HTERT RPE-1 (cell line): ENCODE data around the gene KCNG2.

Experiments used
- in situ Hi-C: fragments of 300-500 bp; cut with MboI; formaldehyde crosslinking; loops from 4 replicates; pipeline ENCODE4 v1.14.3; 2020; ENCODE audit warnings: low sequenced_read_pairs

Gene KCNG2

DNA sequence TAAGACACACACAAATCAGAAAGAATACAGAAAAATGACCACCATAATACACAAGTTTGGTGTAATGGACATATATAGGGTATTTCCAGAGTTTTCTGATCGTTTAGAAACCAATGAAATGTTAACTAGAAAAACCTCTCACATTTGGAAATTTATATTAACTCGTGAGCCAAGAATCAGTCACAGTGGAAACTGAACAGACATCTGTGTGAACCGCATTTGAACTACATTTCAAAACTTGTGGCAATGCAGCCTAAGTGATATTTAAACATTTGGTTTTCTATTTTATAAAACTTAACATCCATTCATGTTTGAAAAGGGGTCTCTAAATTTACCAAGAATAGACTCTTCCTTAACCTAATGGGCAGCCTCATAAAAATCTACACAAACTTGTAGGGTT is 29.0 kb upstream of the KCNG2 start:
- in situ Hi-C loops = no loop called here

DNA sequence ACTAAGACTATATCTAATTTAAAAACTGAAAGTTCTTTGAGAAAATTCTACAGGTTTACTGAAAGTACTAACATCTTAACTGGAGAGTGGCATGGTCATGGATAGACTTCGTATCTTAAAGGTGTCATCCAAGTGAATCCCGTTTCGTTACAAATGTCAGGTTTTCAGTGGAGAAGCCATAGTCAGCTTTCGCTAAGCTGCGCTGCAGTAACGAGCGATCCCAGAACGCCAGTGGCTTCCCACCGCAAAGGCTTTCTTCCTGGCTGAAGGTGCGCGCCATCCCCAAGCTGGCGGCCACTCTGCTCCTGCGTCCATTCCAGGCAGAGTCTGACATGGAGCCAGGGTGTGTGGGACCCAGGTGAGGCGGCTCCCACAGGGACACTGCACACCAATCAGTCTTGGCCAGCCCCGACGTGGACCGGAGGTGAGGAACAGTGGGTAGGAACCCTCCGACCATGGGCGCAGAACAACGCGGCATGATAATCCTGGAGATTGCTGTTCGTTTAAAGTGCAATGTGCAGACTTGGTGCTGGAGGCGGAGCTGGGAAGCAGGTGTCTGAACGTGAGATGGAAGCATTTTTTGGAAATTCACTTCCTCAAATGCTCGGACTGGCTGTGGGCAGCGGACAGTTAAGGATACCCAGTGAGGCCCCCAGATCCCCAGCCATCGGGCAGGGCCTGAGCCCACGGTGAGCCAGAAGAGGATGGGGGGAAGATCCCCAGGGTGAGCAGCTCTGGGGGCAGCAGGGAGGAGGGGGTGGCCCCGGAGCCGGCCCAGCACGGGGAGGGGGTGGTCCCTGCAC is 27.8 kb upstream of the KCNG2 start:
- in situ Hi-C loops = no loop called here

DNA sequence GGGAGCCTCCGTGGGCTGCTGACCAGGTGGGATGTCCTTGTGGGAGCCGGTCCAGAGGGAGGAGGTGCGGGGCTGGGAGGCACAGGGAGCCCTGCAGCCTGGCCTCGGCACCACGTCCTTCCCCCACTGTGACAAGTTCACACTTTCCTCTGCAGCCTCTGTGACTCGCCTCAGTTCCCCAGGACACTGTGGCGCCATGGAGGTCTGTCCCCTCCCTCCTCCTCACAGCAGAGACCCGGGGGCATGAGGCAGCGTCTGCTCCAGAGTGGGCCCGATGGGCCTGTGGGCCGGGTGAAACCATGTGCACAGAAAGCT is 27.3 kb upstream of the KCNG2 start:
- in situ Hi-C loops = no loop called here

DNA sequence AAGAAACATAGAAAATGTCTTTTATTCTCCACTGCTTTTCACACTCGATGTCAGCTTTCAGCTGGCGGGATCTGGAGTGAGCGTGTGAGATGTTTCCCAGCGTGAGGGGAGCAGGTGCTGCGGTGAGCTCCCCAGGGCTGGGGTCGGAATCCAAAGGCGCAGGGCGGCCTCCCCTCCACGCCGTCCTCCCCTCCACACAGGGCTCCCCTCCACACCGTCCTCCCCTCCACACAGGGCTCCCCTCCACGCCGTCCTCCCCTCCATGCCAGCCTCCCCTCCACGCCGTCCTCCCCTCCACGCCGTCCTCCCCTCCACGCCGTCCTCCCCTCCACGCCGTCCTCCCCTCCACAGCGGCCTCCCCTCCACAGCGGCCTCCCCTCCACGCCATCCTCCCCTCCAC is 26.9 kb upstream of the KCNG2 start:
- in situ Hi-C loops = no loop called here

DNA sequence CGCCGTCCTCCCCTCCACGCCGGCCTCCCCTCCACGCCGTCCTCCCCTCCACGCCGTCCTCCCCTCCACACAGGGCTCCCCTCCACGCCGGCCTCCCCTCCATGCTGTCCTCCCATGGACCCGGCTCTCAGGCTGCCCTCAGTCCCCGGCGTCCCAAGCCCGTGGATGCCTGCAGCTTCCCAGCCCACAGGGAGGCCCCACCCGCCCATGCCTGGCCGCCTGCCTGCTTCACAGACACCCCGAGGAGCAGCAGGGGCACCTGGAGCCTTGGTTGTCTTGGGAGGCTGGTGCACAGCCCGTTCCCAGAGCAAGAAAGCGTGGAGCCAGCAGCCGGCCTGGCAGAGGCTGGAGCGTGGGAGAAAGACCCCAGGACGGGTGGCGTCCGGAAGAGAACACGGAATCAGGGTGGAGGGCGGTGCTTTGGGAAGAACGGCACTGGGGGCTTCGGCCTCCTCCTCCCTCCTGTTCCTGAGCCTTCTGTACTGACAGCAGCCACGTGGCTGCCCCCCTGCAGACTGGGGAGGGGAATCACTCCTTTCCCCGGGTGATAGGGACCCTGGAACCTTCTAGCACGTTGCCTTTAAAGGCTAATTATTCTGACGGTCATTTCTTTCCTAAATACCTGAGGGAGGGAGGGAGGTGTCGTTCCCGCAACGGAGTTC is 26.2 kb upstream of the KCNG2 start:
- in situ Hi-C loops = no loop called here

DNA sequence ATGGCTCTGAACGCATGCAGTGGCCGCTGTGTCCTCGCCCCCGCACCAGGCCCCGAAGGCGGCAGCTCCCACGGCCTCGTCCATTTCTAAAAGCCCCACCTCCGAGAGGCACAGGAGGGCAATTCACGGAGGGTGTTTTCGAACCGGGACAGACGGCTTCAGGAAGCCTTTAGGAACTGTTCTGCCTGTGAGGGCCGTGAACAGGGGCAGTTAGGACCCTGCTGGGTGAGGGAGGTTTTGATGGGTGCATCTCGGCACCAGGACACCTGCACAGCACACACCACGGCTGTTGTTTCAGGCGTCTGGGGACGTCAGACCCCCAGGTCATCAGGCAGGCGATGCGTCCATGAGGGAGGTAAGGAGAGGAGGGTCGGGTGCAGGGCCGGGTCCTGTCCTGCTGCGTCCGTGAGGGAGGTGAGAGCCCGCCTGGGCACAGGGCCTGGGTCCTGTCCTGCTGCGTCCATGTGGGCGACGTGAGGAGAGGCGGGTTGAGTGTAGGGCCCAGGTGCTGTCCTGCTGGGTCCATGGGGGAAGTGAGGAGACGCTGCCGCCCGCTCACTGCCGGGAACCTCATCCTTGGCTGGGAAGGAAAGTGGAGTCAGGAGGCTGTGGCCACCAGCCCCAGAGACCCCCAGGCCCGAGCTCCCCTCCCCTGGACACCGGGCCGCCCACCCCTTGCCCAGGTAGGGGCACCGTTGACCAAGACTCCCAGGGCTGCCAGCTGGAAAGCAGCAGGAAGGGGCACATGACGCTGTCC is 25.5 kb upstream of the KCNG2 start:
- in situ Hi-C loops = no loop called here

DNA sequence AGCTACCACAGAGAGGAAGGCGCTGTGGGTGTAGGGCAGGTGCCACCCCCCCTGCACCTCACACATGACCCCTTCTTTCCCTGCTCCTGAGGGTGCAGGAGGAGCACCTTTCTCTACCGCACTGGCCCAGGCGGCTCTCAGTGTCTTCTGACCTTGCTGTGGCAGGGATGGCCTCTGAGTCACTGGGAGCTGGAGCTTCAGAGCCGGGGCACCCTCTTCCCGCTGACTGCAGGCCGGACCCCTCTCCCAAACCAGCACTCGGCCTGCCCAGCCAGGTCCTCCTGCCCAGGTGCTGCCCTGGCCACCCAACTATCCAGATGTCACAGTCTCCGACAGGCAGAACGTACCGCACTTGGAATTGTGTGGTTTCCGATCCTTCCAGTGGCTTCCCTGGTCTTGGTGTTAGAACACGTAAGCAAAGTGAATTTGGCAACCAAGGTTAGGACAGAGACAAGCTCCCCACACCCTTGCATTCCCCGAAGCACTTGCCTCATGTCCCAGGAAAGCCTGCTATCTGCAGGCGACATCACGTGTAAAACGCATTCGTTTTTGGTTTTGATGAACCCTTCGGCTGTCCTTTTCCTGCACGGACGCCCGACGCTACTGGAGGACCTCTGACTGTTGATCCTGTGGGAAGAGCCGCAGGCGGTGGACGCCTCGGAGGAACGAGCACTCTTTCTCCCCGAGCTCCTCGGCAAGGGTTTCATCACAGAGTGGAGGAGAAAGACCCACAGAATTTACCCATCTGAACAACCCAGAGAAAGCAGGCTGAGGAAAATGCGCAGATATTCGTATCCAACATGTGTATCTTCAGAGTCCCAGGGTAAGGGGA is 24.7 kb upstream of the KCNG2 start:
- in situ Hi-C loops = no loop called here

DNA sequence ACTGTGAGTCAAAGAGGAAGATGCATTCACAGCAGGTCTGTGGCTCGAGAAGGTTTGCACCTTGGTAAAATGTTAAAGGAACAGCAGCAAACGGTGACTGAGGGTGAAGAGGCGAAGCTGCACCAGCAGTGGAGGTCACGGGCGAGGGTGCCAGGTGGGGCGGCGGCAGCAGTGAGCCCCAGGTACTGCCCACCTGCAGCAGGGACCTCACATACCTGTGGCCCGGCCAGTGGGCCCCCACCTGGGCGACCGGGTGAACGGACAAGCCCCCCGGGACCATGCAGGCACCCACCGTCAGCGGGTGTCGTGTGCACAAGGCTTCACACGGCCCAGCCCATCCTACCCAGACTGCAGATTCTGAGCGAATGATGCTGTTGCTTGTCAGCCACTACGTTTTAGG is 23.6 kb upstream of the KCNG2 start:
- in situ Hi-C loops = no loop called here

DNA sequence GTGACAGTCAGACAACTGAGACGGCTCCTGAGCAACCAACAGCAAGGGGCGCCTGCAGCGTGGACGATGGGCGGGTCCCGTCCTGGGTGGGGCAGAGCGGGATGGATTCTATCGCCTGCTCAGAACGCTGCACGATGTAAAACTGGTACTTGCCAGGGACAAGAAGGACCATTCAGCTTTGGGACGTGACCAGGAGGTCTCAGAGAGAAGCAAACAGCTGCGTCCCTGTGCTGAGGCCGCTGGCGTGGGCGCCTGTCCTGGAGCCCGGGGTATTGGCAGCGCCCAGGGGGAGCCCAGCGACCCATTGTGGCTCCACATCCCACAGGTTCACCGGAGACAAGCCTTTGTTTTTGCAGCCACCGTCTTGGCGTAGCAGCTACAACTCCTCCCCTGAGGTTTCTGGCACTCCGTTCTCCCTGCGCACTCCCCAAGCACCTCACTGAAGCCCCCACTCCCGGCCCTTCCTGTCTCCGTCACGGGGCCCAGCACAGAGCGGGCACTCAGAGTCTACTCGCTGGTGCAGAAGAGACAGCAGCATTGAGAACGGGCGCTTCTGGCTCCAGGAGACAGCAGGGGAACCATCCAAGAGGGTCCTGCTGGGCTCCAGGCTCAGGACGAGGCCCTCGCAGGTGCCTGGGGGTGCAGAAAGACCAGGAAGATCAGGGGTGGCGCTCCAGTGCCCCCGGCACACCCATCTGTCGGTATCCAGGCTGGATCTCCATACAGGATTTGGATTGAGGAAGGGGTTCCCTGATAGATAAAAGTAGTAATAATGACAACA is 22.1 kb upstream of the KCNG2 start:
- in situ Hi-C loops = no loop called here

DNA sequence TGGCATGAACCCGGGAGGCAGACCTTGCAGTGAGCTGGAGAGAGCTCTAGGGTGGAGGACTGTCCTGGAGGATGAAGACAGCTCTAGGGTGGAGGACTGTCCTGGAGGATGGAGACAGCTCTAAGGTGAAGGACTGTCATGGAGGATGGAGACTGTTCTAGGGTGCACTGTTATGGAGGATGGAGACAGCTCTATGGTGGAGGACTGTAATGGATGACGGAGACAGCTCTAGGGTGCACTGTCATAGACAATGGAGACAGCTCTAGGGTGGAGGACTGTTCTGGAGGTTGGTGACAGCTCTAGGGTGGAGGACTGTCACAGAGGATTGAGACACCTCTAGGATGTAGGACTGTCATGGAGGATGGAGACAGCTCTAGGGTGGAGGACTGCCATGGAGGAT is 21.1 kb upstream of the KCNG2 start:
- in situ Hi-C loops = no loop called here

DNA sequence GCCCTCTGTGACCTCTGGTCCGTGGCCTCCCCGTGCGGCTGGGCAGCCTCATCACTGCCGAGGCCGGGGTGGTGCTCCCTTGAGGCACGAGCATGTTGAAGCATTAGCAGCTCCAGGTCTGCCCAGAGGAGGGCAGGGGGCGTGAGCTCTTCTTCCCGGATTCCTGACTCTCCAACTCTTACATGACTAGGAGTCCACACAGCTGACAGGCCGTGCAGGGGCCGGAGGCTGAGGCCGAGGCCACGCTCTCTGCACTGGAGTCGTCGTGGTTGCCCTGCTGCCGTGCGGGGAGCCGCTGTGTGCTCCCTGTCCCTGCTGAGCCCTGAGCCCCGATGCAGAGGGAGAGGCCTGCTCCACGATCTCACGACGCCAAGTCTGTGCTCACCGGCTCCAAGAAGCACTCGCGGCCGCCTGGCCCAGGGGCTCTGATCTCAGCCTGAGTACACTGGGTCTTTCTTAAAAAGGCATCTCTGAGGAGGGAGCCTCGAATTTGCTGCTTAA is 19.4 kb upstream of the KCNG2 start:
- in situ Hi-C loops = no loop called here

DNA sequence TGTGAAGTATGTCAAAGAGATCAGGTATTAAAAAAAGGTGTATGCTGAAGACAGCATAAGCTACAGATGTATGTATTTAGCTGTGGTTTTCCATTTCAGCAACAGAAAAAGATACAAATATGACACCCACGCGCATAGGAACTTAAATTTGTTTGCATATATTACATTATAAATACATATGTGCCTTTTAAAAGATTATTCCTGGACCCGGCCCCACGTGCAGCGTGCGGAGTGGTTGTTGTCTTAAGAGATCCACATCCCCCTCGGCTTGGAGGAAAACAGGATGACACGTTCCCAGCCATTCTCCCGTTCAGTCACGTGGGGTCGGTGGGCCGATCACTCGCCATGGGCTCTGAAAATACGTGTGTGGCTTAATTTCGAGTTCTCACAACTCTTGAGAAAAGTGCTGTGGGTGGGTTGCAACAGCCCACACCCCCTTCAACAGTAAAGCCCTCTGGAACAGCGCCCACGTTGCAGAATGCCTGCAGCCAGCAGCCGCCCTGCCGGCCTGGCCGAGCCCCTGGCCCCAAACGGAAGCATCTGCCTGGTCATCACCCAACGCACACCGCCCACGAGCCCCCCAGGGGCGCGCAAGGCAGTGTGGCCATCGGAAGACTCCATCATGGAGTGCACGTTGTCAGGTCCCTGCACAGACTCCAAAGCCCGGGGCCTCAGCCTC is 18.6 kb upstream of the KCNG2 start:
- in situ Hi-C loops = no loop called here

DNA sequence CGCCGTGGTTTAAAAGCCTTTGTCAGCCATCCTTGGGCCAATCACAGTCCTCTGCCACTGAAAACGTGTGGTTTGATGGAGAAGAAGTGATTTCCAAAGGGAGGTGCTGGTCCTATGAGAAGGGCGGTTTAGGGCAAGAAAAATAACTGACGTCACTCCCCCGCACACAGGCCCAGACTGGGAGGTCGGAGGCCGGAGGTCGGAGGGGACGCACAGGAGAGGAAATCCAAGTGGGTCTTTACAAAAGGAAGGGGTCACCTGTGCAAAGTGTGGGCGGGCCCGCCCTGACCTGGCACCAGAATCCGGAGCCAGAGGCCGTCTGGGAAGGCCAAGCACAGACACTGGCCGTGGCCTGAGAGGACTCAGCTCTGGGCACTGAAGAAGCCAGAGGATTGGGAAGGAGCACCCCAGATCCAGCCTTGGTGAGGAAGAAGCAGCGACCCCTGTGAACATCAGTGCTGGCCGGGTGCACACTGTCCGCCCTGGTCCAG is 18.0 kb upstream of the KCNG2 start:
- in situ Hi-C loops = no loop called here

DNA sequence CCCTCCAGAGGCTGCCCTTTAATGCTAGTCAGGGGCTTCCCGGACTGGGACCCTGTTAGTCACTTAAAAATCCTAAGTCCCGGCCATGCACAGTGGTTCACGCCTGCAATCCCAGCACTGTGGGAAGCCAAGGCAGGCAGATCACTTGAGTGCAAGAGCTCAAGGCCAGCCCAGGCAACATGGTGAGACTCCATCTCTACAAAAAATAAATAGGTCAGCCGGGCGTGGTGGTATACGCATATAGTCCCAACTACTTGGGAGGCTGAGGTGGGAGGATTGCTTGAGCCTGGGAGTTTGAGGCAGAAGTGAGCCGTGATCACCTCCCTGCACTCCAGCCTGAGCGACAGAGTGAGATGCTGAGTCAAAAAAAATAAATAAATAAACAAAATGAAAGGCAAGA is 17.2 kb upstream of the KCNG2 start:
- in situ Hi-C loops = no loop called here

DNA sequence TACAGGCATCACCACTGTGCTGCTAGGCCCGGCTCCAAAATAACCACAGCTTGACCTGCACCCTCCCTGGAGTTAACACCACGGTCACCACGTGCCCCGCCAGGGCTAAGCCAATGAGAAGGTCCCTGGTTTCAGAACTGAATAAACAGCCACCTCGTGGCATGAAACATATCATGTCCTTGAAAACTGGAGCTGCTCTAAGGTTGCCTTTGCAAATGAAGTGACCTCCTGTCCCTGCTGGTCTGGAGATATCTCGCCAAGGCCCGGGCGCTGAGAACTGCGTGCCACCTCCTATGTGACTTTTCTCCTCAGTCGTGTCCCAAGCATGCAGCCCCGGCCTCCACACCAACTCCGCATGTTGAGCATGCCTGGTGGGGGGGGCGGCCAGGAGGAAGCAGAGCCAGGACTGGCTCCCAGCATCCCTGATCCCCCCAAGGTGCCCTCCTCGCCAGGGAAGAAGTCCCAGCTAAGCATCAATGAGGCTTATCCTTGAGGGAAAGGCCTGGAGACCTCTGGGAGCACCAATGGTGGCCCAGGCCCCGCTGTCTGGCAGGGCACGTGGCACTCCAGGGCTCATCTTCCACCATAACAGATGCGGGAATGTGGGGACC is 16.3 kb upstream of the KCNG2 start:
- in situ Hi-C loops = no loop called here

DNA sequence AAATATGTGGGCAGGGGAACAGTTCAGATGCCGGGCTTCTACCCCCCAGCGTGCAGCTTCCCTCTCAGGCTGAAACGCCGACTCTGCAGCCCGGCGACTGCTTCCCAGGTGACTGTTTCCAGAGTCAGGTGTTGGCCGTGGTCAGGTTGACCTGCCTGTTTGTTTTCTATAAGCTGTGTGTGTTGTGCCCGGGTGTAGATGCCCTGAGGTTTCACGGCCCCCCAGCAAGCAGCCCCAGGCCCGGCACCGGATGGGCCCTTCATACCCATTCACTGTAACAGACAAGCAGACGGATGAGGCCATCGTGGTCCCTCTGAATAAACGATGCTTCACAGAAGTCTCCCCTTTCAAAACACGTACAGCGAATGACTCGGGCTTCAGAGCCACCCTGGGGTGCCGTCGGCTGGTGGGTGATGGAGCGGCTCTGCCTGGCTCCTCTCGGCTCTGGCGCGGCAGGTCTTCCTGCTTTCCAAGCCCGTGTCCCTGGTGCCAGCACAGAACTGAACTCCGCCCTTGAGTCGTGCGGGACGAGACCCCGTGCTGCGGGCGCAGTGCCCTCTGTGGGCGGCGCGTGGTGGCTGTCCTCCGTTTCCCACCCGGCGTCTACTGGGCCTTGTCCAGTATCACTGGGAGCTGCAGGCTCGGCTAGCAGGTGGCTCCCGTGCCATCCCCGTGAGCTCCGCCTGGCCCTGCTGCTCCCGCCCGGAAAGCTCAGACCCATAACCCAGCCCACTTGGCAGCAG is 15.0 kb upstream of the KCNG2 start:
- in situ Hi-C loops = no loop called here

DNA sequence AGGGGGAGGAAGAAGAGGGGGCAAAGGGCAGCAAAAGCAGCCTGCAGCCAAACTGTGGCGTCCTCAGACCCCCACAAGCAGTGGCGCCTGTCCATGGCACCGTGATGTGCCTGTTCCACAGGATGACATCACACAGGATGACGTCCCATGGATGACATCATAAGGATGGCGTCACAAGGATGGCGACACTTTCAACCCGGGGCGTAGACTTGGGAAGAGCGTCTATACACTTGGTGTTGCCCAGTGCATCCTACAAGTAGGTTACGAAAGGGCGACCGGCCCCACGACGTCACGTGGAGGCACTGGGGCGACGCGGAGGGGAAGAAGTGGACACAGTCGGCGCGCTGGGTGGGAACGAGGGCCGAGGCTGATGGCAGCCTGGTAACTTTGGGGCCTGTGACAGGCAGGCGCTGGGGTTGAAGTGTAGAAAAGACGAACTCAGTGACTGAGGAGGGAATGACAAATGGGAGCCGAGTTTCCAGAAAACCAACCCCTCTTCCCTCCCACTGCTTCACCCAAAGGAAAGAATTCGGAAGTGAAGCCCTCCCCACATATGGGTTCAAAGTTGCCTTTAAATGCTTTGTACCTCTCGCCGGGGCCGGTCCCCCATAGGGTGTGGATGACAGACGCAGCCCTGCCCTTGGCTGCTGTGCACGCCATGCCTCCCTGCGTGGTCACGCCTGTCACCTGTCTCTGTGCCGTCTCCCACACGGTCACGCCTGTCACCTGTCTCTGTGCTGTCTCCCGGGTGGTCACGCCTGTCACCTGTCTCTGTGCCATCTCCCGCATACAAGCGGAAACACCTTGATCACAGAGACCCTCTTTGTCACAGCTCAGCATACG is 13.4 kb upstream of the KCNG2 start:
- in situ Hi-C loops = no loop called here
